Measurements from ENCODE around the gene FCGR1A.
"Not testable (repeated sequence)": the region's sequence is repeated elsewhere in the genome, so short reads cannot be mapped to it uniquely, and the experiment has no call there.

DNA sequence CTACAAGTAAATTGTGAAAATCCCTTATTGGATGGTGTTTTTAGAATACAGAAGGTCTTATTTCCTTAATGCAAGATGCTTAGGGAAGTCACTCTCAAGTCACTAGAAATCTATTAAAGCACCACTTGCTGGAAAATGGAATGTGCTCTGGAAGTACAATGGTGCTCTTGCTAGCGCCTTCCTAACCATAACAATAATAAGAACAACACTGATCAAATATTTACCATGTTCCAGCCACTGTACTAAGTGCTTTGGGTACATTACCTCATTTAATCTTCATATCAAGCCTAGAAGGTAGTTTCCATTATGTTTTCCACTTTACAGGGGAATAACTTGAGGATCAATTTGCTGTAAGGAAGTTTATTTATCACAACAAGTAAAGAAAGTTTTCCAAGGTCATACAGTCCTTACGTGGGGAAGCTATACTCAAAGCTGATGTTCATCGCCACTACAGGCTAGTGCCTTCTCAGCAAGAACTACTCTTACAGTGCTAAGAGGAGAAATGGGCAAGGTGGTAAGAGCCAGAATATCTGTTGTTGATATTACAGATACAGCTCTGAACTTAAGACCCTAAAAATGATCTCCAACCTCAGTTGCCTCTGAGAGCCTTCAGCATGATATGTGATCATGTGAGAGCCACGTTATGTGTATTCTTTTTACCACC lies 22.1 kb downstream of the FCGR1A start:
- TF ChIP-seq RAD21 (IDR thresholded peaks at IDR 0.05 in 1 of 2, conservative IDR thresholded peaks at IDR 0.05 in 1 of 2; ENCODE audit: low read depth in 2 of 2, low read length in 2 of 2); SUZ12 (IDR thresholded peaks at IDR 0.05; ENCODE audit: low read length); CTCF (IDR thresholded peaks at IDR 0.05; ENCODE audit: control extremely low read depth in 1 of 3, insufficient read depth in 1 of 3, low read depth in 1 of 3, low read length in 3 of 3); EP300 (IDR thresholded peaks at IDR 0.05; ENCODE audit: borderline replicate concordance in 1 of 2, low read depth in 2 of 2, low read length in 2 of 2); SIN3A (conservative IDR thresholded peaks at IDR 0.05 in 1 of 2, IDR thresholded peaks at IDR 0.05 in 1 of 2; ENCODE audit: low read depth in 1 of 2, low read length in 2 of 2); CBX8 (IDR thresholded peaks at IDR 0.05; ENCODE audit: borderline replicate concordance, low read depth, low read length); RXRA (IDR thresholded peaks at IDR 0.05; ENCODE audit: insufficient read depth, low read depth, low read length); MAFK (IDR thresholded peaks at IDR 0.05; ENCODE audit: low read depth, low read length); CREB1 (IDR thresholded peaks at IDR 0.05); RFX5 (IDR thresholded peaks at IDR 0.05; ENCODE audit: borderline replicate concordance, low read depth, low read length); ZNF274 (IDR thresholded peaks at IDR 0.05; ENCODE audit: borderline replicate concordance, extremely low read depth, low read length): not testable (repeated sequence)
- TF ChIP-seq, protein P1, sequence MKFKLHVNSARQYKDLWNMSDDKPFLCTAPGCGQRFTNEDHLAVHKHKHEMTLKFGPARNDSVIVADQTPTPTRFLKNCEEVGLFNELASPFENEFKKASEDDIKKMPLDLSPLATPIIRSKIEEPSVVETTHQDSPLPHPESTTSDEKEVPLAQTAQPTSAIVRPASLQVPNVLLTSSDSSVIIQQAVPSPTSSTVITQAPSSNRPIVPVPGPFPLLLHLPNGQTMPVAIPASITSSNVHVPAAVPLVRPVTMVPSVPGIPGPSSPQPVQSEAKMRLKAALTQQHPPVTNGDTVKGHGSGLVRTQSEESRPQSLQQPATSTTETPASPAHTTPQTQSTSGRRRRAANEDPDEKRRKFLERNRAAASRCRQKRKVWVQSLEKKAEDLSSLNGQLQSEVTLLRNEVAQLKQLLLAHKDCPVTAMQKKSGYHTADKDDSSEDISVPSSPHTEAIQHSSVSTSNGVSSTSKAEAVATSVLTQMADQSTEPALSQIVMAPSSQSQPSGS (IDR thresholded peaks at IDR 0.05; ENCODE audit: low read length): not testable (repeated sequence)
